ENCODE measurements around the gene PIK3R5. TPM values are rescaled to one million over a fixed set of nuclear protein-coding genes. Genes with fewer than 3 reads are reported as not detected.

PIK3R5 gene
- polyA plus RNA-seq, 2 of the 4 experiments (the other 2 are of a cell fraction), result 0.01 TPM; not detected in 1

DNA sequence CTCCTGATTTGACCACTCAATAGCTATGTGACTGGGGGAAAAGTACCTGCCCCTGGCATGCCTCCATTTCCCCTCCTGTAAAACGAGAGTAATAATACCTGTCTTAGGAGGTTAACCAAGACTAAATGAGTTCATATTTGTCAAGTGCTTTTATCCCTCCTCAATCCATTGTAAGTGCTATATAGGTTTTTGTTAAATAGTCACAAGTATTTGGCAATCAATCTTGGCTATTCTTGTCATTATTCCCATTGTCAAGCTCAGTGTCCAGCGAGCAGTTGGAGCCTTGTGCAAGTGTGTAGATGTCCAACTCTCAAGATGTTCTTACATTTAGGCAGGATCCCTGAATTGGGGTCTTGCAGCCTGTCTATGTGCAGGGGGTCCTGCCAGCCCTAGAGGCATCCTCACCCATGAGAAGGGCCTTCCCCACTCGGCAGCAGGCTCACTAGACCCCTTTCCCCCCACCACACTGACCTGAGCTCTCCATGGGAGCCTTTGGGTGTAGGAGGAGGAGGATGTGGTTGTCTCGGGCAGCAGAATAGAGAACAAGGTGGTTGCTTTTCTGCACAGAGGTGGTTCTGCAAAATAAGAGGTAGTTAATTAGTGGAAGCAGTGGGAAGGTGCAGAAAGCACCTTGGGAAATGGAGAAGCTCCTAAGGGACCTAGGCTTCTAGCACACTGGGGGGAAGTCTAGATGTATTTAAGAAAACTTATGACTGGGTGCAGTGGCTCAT lies 116.0 kb downstream of the PIK3R5 start:
- TF ChIP-seq, protein P1, sequence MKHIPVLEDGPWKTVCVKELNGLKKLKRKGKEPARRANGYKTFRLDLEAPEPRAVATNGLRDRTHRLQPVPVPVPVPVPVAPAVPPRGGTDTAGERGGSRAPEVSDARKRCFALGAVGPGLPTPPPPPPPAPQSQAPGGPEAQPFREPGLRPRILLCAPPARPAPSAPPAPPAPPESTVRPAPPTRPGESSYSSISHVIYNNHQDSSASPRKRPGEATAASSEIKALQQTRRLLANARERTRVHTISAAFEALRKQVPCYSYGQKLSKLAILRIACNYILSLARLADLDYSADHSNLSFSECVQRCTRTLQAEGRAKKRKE (CRISPR knock-in tag; IDR thresholded peaks at IDR 0.05; ENCODE audit: low read depth), result no peak
- TF ChIP-seq HOXA7 (CRISPR knock-in tag; IDR thresholded peaks at IDR 0.05), result no peak
- TF ChIP-seq CEBPB (IDR thresholded peaks at IDR 0.05), result no peak
- TF ChIP-seq, protein P2, sequence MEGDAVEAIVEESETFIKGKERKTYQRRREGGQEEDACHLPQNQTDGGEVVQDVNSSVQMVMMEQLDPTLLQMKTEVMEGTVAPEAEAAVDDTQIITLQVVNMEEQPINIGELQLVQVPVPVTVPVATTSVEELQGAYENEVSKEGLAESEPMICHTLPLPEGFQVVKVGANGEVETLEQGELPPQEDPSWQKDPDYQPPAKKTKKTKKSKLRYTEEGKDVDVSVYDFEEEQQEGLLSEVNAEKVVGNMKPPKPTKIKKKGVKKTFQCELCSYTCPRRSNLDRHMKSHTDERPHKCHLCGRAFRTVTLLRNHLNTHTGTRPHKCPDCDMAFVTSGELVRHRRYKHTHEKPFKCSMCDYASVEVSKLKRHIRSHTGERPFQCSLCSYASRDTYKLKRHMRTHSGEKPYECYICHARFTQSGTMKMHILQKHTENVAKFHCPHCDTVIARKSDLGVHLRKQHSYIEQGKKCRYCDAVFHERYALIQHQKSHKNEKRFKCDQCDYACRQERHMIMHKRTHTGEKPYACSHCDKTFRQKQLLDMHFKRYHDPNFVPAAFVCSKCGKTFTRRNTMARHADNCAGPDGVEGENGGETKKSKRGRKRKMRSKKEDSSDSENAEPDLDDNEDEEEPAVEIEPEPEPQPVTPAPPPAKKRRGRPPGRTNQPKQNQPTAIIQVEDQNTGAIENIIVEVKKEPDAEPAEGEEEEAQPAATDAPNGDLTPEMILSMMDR (IDR thresholded peaks at IDR 0.05), result no peak
- TF ChIP-seq, protein P3, sequence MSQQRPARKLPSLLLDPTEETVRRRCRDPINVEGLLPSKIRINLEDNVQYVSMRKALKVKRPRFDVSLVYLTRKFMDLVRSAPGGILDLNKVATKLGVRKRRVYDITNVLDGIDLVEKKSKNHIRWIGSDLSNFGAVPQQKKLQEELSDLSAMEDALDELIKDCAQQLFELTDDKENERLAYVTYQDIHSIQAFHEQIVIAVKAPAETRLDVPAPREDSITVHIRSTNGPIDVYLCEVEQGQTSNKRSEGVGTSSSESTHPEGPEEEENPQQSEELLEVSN (IDR thresholded peaks at IDR 0.05; ENCODE audit: borderline replicate concordance, low read depth), result no peak
- TF ChIP-seq, protein P4, sequence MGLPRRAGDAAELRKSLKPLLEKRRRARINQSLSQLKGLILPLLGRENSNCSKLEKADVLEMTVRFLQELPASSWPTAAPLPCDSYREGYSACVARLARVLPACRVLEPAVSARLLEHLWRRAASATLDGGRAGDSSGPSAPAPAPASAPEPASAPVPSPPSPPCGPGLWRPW (IDR thresholded peaks at IDR 0.05), result no peak
- no peak for TF ChIP-seq CHD2 (IDR thresholded peaks at IDR 0.05; ENCODE audit: low read length, partially characterized antibody)
- no peak for TF ChIP-seq CHD4 (IDR thresholded peaks at IDR 0.05; ENCODE audit: borderline replicate concordance)
- Histone ChIP-seq H3K9me3 (no peaks in the 10 kb centered on the region; the same call in 2 of the 3 replicates), H3K4me1 (no peaks in the 10 kb centered on the region), H3K4me2 (no peak overlapping the region), H3K27ac (no peak overlapping the region), H3K4me3 (no peak overlapping the region)
- CTCF ChIA-PET, result interaction anchor here (0.8 to 2.5 kb wide), 6 partner anchors 11 to 149 kb away, joined by 3 to 13 read pairs (median 6); no protein-coding TSS in a partner anchor
- FAIRE-seq (no peak), ATAC-seq (no peak), DNase-seq (ENCODE audit: low read depth in 1 of 2, low spot score in 1 of 2) (no peak)
- 6% methylated on average over 4 of the region's 4 CpGs for WGBS (ENCODE audit: missing lambda C conversion rate)
- POLR2A ChIA-PET, result no interaction called here

DNA sequence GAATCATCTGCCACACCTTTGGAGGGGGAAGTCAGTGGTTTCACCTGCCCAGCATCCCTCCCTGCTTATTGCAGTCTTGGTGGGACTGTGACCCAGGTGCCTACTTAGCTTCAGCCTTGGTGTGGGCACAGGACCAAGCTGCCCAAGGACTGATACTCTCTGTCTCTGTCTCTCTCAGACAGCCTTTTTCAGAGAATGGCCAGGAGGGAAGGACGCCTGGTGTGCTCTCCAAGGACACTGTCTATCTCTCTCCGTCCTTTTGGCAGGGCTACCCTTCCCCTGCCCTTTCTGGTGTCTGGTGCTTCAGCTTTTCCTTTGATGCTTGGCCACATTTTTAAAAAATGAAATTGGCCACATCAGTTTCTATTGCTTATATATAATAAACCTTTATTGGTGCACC lies 117.6 kb downstream of the PIK3R5 start:
- DNase-seq (ENCODE audit: low read depth in 1 of 2, low spot score in 1 of 2) (no peak), FAIRE-seq (no peak), ATAC-seq (no peak)
- POLR2A ChIA-PET, result no interaction called here
- WGBS (ENCODE audit: missing lambda C conversion rate), result 23% methylated on average over 2 of the region's 2 CpGs
- H3K4me3 ChIP-seq, result no peak overlapping the region
- no peak overlapping the region for H3K4me2 ChIP-seq
- H3K4me1 ChIP-seq, result no peaks in the 10 kb centered on the region
- H3K27ac ChIP-seq, result no peak overlapping the region
- CTCF ChIA-PET, result interaction anchor here (0.8 kb wide), 1 partner anchor 552 kb away, joined by 4 read pairs; the partner anchor contains the start of gene SLC25A35
- no peak for TF ChIP-seq HOXB5 (CRISPR knock-in tag; IDR thresholded peaks at IDR 0.05)
- no peak for TF ChIP-seq HEYL (CRISPR knock-in tag; IDR thresholded peaks at IDR 0.05)
- no peak for TF ChIP-seq TFCP2L1 (CRISPR knock-in tag; IDR thresholded peaks at IDR 0.05)
- TF ChIP-seq HOXA7 (CRISPR knock-in tag; IDR thresholded peaks at IDR 0.05), result no peak
- TF ChIP-seq, protein P3 (IDR thresholded peaks at IDR 0.05; ENCODE audit: borderline replicate concordance, low read depth), result no peak
- no peak for TF ChIP-seq EHMT2 (IDR thresholded peaks at IDR 0.05; ENCODE audit: low read depth)
- TF ChIP-seq FOSL2 (IDR thresholded peaks at IDR 0.05), result no peak
- TF ChIP-seq FOSL2 (CRISPR knock-in tag; IDR thresholded peaks at IDR 0.05), result no peak
- no peak for TF ChIP-seq ZC3H11A (IDR thresholded peaks at IDR 0.05)
- no peak for TF ChIP-seq GATA3 (IDR thresholded peaks at IDR 0.05; ENCODE audit: borderline replicate concordance)
- no peak for TF ChIP-seq ZFP36 (IDR thresholded peaks at IDR 0.05; ENCODE audit: borderline replicate concordance, partially characterized antibody)
- TF ChIP-seq, protein P5, sequence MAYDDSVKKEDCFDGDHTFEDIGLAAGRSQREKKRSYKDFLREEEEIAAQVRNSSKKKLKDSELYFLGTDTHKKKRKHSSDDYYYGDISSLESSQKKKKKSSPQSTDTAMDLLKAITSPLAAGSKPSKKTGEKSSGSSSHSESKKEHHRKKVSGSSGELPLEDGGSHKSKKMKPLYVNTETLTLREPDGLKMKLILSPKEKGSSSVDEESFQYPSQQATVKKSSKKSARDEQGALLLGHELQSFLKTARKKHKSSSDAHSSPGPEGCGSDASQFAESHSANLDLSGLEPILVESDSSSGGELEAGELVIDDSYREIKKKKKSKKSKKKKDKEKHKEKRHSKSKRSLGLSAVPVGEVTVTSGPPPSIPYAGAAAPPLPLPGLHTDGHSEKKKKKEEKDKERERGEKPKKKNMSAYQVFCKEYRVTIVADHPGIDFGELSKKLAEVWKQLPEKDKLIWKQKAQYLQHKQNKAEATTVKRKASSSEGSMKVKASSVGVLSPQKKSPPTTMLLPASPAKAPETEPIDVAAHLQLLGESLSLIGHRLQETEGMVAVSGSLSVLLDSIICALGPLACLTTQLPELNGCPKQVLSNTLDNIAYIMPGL (CRISPR knock-in tag; IDR thresholded peaks at IDR 0.05; ENCODE audit: borderline replicate concordance), result no peak
- no peak for TF ChIP-seq EHF (CRISPR knock-in tag; IDR thresholded peaks at IDR 0.05)
- H3K9me3 ChIP-seq, result no peaks in the 10 kb centered on the region; the same call in 2 of the 3 replicates

Measured in A549 (cell line).